IPS DF 19.7 (cell line): ENCODE data around the gene ENAM.
A peak's percentile ranks its signal among the peaks of the same experiment; 100 is the strongest.
"Not testable (repeated sequence)": the region's sequence is repeated elsewhere in the genome, so short reads cannot be mapped to it uniquely, and the experiment has no call there.

Experiments
- DNase-seq: peaks from one replicate; pipeline ENCODE4 v3.0.0-alpha.2; 2013; ENCODE audit warnings: low read depth, low spot score

The ENAM gene

DNA sequence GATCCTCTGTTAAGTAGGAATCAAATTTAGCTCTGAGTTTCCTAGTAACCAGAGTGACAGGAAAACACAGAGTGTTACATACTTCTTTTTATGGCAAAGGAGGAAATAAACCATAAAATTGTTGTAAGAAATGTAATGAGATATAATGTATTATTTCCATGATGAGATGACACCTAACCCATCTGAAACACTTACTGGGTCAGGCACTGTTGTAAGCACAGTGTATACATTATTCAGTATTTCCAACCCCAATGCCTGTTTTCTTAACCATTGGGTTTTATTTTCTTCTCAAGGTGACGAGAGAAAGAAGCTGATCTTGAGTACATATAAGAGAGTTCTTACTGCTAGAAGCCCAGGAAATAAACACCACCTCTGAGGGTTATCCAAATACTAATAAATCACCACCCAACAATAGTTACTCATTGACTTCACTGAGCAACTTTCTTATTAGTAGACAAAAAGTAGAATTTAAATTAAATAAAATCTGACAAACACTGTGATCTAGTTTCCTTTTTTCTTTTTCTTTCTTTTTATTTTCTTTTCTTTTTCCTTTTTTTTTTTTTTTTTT, 4.2 kb upstream of the ENAM start:
- DNase-seq = no peak

DNA sequence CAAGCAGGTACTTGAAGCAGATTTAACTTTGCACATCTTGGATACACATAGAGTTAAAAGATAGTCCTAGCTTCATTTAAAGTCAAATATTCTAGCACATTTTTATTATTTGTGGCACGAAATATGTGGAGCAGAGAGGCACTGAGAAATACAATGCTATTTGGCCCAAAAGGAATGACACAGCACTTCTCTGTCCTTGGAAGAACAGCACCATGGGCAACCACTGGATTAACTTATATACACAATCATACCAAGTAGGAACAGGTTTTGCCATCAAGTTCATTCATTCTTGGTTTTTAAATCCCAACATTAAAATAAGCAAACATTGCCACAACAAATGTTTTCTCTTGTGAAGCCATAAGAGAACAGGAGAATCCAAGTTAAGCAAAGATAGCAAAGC, 924 bp upstream of the ENAM start:
- no peak for DNase-seq

DNA sequence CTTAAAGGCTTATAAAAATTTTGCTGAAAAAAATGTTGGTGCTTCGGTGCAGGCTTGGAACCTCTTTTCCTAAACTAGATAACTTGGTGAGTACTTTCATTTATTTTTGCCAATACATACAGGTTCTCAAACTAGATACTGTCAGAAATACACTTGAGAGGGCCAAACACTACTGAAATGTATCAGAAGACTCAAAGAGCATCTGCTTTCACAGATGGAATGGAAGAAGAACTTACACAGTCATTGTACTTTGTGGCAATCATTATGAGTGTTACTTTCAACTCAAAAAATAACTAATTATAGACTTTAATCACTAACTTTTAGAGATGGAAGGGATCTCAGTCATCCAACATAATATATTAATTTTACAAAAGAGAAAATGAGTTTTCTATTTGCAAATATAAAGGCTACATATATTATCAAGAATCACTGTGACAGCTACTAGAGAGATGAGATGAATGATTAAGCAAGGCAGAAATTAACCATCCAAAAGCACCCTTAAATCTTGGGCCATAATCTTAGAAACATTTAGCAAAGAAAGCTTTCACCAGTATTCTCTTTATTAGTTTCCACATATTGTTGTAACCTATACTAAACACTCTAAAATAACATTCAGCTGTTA, 1.0 kb downstream of the ENAM start:
- no peak for DNase-seq

DNA sequence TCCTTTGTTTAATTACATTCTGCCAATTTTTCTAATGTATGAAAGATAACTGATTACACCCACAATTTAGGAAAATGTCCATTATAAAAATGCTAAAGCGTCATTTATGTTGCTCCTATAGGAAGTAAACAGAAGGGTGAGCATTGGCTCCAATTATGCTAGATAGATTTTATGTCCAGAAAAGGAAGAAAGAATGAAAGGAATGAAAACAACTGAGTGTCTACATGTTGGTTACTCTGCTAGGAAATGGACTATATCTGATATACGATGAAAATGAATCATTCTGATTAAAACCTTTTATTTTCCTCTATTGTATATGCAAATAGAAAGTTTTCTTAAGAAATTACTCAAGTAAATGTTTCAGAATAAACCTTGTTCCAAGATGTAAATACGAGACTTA, 1.6 kb downstream of the ENAM start:
- no peak for DNase-seq

DNA sequence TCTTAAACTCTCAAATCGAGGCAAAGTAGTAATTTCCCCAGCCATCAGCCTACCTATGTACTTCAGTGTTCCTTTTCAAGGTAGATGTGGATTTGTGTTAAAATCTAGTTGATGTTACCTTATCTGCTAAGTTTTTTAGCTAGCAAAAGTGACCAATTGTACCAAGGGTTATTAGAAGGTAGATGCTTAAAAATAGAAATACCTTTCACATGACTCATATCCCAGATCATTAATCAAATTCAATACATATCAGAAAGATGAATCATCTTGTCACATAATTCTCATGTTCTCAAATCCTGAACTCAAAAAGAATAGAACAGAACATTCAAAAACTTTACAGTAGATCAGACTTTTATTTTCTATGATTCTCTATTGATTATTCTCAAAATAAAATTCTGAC, 3.5 kb downstream of the ENAM start:
- DNase-seq = no peak

DNA sequence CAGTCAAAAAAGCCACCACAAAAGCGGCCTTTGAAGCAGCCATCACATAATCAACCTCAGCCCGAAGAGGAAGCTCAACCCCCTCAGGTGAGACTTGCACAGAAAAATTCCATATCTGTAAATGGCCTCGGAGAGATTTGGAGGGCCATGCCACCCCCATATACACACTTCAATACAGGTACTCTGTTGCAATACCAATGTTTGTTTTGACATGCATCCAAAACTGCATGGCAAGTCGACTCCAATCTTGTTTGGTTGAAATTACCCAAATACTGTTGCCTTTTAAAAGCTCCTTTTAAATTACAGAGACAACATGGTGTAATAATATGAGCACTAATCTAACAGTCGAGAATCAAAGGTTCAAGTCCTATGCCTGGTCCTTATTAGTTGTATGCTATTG, 5.9 kb downstream of the ENAM start:
- DNase-seq = no peak

DNA sequence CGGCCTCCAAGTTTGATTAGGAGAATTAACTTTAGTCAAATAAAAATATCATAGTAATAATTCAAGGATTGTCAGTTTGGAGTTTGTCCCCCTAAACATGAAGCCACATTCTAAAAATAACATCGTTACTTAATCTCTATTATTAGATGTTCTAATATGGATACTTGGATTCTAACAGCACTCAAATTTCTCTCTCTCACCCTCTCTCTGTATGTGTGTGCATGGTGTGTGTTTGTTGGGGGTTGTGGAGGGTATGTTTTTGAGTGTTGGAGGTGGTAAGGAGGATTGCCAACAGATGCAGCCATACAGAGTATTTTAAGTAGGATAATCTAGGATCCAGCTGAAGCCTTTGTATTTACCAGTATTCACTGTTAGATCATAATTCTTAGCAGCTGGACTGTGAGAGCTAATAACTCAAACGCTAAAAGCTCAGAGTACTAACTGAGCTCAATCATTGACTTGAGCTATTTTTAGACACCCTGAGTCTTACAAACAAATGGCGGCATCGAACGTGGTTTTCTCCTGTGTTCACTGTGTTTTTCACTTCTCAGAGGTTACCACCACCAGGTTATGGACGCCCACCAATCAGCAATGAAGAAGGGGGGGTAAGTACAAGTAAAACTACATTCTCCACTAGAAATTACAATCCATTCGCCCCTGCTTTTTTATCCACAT, 8.8 kb downstream of the ENAM start:
- no peak for DNase-seq

DNA sequence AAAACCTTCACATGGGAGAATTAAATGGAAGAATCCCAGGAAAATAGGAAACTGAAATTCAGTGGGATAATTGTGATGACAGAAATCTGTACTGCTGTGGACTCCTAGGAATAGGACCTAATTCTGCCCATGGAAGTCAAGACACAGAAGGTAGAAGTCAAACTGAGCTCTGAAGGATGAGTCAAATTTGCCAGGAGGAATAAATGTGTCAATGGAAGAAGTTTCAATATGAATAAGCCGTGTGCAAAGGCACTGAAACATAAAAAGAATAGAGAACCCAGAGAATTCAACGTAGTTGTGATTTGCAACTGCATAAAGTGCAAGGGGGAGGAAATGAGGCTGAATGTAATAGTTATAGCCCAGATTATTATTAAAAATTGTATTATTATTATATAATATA, 11.6 kb downstream of the ENAM start:
- no peak for DNase-seq

DNA sequence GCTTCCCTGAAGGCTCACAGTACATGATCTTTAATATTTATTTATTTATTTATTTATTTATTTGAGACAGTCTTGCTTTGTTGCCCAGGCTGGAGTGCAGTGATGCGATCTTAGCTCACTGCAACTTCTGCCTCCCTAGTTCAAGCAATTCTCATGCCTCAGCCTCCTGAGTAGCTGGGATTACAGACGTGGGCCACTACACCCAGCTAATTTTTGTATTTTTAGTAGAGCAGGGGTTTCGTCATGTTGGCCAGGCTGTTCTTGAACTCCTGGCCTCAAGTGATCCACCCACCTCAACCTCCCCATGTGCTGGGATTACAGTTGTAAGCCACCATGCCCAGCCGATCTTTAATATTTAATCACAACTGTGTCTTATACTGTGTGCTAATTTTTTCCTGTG, 22.2 kb downstream of the ENAM start:
- DNase-seq = not testable (repeated sequence)

DNA sequence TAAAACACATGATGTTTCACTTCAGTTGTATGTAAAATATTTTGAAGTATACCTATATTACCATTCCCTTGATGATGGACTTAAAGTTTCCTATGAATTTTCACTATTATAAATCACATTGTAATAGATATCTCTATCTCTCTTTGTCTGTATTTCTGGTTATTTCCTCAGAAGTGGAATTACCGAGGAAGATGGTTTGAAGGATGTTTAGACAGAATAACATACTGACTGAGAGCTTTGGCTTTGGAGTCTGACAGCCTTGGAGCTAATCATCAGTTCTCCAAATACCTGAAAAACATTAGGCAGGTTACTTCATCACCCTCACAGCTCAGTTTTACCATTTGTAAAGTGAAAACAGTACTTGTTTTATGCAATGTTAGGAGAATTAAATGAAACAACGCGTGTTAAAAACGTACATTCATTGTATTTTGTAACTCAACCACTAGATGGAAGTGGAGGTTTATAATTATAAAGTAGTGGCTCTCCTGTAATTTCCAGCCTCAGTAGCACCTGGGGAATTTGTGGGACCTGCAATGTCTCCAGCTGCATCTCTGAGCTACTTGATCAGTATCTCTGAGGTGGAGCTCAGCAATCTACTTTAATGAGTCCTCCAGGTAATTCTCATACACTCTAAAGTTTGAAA, 23.4 kb downstream of the ENAM start:
- peak; percentile 15 for DNase-seq

DNA sequence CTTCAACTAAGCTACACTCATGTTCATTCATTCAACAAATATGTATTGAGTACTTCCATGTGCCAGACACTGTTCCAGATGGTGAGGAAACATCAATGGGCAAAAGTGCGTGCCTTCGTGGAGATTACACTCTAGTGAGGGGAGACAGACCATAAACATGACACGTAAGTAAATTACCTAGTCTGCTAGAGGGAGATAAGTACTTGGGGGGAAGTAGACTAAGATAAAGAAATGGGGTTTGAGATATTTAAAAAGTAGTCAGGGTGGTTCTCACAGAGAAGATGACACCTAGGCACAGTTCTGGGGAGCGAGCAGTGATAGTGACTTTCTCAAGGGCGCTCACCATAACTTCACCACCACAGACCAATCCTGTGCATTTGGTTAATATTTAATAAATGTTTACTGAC, 26.1 kb downstream of the ENAM start:
- no peak for DNase-seq

DNA sequence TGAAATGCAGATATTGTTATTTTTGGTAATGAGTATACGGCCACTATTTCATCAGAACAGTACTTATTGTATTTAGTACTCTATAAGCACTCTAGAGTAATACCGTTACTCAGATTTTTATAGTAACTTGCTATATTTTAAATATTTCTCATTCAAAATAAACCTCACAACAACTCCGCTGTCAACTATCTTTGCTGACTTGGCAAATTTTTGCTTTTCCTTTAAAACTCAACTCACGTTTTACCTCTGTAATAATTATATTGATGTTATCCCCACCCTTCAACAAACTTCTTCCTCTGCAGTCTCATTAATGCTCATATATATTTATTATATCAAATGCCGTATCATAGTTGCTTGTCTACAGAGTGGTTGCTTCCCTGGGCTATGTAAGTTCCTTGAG, 28.8 kb downstream of the ENAM start:
- no peak for DNase-seq

DNA sequence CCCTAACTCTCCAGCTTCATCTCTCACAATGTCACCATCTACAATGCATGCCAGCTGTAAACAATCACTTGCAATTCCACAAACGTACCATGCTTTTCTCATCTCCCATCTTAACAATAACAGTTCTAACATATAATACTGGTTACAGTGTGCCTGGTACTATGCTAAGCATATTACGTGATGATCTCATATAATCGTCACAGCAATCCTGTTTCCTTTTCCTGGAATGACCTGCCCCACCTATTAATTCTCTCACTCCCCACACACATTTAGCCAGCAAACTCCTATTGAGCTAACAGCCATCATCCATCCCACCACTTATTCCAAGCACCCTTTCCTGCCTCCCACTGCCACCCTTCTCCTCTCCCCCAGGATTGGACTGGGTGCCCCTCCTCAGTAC, 29.9 kb downstream of the ENAM start:
- DNase-seq = no peak

DNA sequence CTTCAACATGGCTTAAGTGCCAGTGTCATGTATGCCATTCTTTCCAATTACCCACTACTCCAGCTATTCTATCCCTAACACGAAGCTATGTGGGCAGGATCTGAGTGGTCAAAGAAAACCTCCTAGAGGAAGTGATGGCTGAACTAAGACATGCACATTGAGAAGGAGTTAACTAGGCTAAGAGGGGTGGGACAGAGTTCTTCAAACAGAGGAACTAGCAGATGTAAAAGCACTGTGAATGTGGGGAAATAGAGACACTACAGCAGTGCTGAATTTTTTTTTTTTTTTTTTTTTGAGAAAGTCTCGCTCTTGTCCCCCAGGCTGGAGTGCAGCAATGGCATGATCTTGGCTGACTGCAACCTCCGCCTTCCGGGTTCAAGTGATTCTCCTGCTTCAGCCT, 31.6 kb downstream of the ENAM start:
- no peak for DNase-seq

DNA sequence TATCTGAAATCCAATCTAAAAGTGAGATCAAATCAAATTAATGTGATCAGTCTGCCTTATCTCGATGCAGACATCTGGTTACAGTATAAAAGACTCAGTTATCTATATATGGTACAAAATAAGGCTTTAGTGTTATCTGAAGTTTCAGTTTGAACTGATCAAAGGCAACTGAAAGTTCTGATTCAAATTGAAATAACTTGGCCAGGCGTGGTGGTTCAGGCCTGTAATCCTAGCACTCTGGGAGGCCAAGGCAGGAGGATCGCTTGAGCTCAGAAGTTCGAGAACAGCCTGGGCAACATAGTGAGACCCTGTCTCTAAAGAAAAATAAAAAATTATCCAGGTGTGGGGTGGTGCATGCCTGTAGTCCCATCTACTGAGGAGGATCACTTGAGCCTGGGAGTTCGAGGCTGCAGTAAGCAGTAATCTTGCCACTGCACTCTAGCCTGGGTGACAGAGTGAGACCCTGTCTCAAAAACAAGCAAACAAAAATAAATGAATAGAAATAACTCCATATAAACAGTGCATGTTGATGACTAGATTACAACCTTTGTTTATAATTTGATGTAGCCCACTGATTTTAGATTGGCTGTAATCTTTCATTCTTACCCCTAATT, 32.9 kb downstream of the ENAM start:
- DNase-seq = not testable (repeated sequence)

DNA sequence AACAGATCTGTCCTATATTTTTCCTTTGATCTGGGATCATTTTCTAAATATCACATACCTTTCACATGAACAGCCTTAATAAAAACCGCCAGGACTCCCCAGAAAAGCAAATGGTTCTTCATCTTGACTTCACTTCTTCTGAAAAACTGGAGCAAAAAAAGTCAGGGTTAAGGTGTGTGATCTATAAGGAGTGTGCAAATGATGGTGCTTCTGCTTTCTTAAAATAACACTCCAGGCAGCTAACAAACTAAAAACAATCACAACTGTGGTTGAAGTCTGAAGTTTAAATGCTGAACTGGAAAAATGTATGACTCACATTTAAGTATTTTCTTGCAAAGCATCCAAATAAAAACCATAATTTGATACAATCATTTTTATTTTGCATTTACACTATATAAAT, 37.8 kb downstream of the ENAM start, which contains the start of gene JCHAIN:
JCHAIN (minus strand) TSS at position 140 of the 400 bp plus-strand sequence; CDS start at position 122, 18 bp downstream.
- no peak for DNase-seq

DNA sequence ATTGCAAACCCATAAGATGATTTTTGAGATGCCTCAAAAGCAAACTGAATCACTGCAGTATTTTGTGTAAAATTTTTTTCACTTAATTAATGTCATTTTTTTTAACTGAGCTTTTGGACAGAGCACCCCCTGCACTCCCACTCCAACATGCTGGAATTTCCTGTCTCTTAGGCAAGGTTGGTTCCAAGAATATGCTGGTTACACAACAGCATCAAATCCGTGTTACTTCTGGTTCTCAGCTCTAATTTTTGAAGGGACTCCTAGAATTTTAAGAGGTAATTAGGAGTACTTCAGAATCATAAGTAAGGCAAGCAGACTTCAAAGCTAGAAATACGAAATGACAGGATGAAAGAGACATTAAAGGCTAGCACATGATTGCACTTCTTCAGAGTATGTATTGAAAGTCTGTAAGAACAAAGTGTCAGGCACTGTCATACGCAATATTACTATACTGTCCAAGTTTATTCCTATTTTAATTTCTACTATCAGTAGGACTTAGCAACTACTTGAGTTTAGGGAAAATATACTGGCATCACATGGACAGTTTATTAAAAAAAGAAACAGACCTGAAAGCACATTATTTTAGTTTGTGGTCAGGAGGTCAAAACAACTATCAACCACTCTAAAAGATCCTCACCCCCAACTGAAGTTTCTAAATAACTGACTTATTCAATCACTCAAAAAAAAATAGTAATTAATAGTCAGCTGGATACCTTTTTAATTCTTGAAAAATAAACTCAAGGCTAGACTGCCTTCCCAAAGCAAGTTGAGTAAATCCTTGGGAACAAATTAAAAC, 39.4 kb downstream of the ENAM start:
- no peak for DNase-seq

DNA sequence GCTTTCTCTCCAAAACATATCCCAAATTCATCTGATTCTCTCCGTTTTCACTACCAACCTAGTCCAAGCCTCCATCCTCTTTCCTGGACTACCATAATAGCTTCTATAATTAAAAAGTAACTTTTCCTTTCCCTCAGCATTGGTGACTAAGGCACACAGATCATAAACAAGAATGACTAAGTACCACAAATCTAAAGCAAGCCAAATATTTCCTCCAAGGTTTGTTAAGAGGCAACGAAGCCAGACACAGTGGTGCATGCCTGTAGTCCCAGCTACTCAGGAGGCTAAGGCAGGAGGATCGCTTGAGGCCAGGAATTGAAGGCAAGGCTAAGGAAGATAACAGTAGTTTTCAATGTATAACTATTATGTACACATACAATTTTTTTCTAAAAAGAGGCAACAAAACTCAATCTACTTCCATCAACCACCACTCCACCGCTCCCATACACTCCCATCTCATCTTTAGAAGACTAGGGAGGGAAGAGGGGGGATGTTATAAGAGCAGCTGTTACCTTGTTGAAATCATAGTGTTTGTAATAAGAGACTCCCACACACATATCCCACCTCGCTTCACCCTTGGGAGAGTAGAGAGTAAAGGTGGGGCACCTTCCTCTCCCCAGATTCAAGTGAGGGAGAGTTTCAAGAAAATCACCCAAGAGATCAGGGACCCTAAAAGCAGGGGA, 41.9 kb downstream of the ENAM start:
- no peak for DNase-seq

DNA sequence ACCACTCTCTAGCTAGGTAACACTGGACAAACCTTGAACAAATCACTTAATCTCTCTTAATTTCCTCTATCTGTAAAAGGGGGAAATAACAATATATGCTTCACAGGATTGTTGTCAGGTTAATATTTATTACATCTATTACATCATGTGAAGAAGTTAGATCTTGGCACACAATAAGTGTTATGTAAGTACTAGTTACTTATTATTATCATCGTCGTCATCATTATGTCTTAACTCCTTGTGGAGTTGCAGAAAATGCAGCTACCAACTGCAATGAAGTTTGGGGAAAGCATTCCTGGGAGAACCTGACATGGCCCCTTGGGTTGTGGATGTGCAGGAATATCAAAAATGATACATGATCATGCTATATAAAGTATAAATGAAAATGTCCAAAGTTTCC, 42.5 kb downstream of the ENAM start:
- no peak for DNase-seq

DNA sequence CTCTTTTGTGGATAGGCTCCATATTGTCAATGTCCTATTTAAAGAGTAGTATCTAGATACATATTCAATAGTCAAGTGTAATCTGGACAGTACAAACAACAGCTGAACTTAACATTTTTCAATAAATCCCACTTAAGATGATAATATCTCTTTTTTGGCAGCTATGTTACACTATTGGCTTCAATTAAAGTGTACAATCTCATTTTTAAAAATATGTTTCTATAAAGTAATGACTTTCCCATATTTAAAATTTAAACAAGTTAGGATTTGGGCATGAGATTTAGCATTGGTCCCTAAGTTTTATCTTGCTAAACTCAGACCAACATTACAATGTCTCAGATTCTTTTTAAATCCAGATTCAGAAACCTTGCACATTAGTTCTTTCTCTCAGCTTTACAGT, 45.6 kb downstream of the ENAM start:
- no peak for DNase-seq

DNA sequence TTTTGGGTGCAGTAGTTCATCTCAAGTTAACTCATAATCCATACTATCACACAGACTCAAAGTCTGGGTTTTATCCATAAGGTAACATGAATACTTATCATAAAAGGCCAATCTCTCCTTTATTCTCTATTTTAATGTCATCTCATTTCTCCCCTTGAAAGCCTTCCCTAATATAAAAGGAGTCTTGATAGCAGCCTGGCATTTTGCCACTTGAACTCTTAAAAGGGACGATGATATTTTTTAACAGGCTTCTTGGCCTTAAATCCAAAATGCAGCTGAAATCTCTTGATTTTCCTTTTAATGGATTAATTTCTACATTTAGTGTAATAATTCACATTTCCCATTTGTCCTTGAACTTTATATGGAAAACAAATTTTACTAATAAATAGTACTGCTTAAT, 46.2 kb downstream of the ENAM start:
- no peak for DNase-seq
